HL-60 (cell line): ENCODE data around the gene NIBAN1.

Source experiments
- DNase-seq, 2 experiments: peaks; one replicate each; pipeline ENCODE4 v3.0.0-alpha.2; 2010 to 2020; ENCODE audit warnings: low read depth in 1 of 2, low spot score in 1 of 2
- H3K27ac ChIP-seq: fragments of 250-450 bp; sonication (Bioruptor Pico); replicated peaks from 2 replicates; pipeline ENCODE4 v1.5.1; 2020; ENCODE audit warnings: mild to moderate bottlenecking, moderate library complexity
- H3K27me3 ChIP-seq: fragments of 250-450 bp; sonication (Bioruptor Pico); 2 replicates; pipeline ENCODE4 v1.5.1; 2021; ENCODE audit warnings: mild to moderate bottlenecking, moderate library complexity; ENCODE audit not compliant: insufficient read depth, poor library complexity, severe bottlenecking
- H3K4me3 ChIP-seq: replicated peaks from 2 replicates; pipeline ENCODE4 v1.5.1; 2011; ENCODE audit warnings: mild to moderate bottlenecking, control low read depth, low read length; ENCODE audit not compliant: insufficient read depth
- GABPA ChIP-seq: IDR thresholded peaks from 2 replicates; pipeline ENCODE4 v1.6.1; 2012; ENCODE audit warnings: low read depth
- POLR2AphosphoS5 ChIP-seq: IDR thresholded peaks from 2 replicates; pipeline ENCODE4 v1.6.1; 2012; ENCODE audit warnings: low read depth
- SPI1 ChIP-seq: IDR thresholded peaks from 2 replicates; pipeline ENCODE4 v1.6.1; 2012; ENCODE audit warnings: low read depth, mild to moderate bottlenecking, borderline replicate concordance
- TF ChIP-seq, protein P1 (sequence below): IDR thresholded peaks from 2 replicates; pipeline ENCODE4 v1.6.1; 2012; ENCODE audit warnings: low read depth; ENCODE audit not compliant: insufficient replicate concordance
- TF ChIP-seq, protein P2 (sequence below): IDR thresholded peaks from one replicate; pipeline ENCODE4 v1.5.1; 2011; ENCODE audit warnings: low read length, control low read depth, inconsistent platforms; ENCODE audit not compliant: insufficient read depth

NIBAN1 gene

DNA sequence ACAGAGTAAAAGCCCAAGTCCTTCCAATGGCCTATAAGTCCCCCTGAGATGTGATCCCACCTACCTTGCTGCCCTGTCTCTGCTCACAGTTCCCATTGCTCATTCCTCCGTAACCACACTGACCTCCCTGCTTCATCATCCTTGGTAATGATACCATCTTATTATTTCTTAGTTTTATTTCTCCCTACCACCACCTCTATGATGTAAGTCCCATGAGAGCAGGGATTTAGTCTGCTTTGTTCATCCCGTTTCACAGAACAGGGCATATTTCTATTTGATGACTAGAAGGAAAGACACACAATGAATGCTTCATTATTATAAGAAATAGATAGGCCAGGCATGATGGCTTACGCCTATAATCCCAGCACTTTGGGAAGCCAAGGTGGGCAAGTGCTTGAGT is 22.5 kb downstream of the NIBAN1 start:
- H3K4me3 ChIP-seq, result no peak overlapping the region
- H3K27me3 ChIP-seq, result no peaks in the 10 kb centered on the region
- TF ChIP-seq SPI1 (no peak), POLR2AphosphoS5 (no peak), GABPA (no peak)
- TF ChIP-seq, protein P1, sequence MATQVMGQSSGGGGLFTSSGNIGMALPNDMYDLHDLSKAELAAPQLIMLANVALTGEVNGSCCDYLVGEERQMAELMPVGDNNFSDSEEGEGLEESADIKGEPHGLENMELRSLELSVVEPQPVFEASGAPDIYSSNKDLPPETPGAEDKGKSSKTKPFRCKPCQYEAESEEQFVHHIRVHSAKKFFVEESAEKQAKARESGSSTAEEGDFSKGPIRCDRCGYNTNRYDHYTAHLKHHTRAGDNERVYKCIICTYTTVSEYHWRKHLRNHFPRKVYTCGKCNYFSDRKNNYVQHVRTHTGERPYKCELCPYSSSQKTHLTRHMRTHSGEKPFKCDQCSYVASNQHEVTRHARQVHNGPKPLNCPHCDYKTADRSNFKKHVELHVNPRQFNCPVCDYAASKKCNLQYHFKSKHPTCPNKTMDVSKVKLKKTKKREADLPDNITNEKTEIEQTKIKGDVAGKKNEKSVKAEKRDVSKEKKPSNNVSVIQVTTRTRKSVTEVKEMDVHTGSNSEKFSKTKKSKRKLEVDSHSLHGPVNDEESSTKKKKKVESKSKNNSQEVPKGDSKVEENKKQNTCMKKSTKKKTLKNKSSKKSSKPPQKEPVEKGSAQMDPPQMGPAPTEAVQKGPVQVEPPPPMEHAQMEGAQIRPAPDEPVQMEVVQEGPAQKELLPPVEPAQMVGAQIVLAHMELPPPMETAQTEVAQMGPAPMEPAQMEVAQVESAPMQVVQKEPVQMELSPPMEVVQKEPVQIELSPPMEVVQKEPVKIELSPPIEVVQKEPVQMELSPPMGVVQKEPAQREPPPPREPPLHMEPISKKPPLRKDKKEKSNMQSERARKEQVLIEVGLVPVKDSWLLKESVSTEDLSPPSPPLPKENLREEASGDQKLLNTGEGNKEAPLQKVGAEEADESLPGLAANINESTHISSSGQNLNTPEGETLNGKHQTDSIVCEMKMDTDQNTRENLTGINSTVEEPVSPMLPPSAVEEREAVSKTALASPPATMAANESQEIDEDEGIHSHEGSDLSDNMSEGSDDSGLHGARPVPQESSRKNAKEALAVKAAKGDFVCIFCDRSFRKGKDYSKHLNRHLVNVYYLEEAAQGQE, result no peak
- TF ChIP-seq, protein P2, sequence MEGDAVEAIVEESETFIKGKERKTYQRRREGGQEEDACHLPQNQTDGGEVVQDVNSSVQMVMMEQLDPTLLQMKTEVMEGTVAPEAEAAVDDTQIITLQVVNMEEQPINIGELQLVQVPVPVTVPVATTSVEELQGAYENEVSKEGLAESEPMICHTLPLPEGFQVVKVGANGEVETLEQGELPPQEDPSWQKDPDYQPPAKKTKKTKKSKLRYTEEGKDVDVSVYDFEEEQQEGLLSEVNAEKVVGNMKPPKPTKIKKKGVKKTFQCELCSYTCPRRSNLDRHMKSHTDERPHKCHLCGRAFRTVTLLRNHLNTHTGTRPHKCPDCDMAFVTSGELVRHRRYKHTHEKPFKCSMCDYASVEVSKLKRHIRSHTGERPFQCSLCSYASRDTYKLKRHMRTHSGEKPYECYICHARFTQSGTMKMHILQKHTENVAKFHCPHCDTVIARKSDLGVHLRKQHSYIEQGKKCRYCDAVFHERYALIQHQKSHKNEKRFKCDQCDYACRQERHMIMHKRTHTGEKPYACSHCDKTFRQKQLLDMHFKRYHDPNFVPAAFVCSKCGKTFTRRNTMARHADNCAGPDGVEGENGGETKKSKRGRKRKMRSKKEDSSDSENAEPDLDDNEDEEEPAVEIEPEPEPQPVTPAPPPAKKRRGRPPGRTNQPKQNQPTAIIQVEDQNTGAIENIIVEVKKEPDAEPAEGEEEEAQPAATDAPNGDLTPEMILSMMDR, result no peak
- DNase-seq, result no peak
- no peak overlapping the region for H3K27ac ChIP-seq

DNA sequence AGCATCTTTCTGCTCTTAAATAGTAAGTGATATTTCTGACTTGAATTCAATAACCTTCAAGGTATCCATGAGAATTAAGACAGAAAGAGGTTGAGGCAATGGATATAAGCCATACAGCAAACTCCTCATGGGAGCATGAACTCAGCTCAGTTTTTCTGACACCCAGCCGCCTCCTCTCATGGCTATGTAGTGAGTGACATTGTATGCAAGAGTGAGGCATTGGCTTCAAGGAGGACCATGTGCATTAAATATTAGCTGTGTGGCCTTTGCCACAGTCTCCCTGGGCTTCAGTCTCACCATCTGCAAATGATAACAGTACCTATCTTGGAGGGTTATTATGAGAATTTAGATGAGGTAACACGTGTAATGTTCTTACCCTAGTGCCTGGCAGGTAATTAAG is 23.4 kb downstream of the NIBAN1 start:
- DNase-seq, result no peak
- TF ChIP-seq, protein P1, result no peak
- TF ChIP-seq, protein P2, result no peak
- TF ChIP-seq SPI1, result no peak
- no peak for TF ChIP-seq GABPA
- TF ChIP-seq POLR2AphosphoS5, result no peak
- Histone ChIP-seq H3K27me3 (no peaks in the 10 kb centered on the region), H3K27ac (no peak overlapping the region), H3K4me3 (no peak overlapping the region)

DNA sequence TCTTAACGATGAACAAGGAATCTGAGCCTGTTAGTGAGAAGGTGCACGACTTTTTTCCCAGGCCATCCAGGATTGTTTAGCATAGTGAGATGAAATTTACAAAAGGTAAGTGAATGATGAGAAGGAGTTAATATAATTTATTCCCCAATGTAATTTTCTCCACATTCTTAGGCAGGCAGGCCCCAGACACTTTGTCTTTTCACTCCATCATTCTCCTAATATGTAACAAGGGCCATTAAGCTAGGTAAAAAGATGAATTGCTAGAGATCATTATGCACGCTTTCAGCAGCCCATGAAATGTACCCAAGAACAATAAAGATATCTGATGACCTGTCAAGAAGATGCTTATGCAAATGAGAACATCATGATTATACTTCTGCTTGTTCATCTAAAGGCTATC is 24.1 kb downstream of the NIBAN1 start:
- no peak overlapping the region for H3K4me3 ChIP-seq
- no peaks in the 10 kb centered on the region for H3K27me3 ChIP-seq
- TF ChIP-seq POLR2AphosphoS5 (no peak), SPI1 (no peak), GABPA (no peak)
- TF ChIP-seq, protein P1, result no peak
- TF ChIP-seq, protein P2, result no peak
- no peak for DNase-seq
- no peak overlapping the region for H3K27ac ChIP-seq
